GM10266 (cell line): ENCODE measurements around the gene PDE11A.

Experiments
- DNase-seq: peaks from one replicate; pipeline ENCODE4 v3.0.0; 2012; ENCODE audit errors: extremely low spot score
- TF ChIP-seq, protein P1 (sequence below): IDR thresholded peaks from 2 replicates; pipeline ENCODE4 v1.5.1; 2012; ENCODE audit warnings: mild to moderate bottlenecking, low read depth; ENCODE audit not compliant: control insufficient read depth, insufficient read depth; ENCODE audit errors: missing control alignments

The PDE11A gene

DNA sequence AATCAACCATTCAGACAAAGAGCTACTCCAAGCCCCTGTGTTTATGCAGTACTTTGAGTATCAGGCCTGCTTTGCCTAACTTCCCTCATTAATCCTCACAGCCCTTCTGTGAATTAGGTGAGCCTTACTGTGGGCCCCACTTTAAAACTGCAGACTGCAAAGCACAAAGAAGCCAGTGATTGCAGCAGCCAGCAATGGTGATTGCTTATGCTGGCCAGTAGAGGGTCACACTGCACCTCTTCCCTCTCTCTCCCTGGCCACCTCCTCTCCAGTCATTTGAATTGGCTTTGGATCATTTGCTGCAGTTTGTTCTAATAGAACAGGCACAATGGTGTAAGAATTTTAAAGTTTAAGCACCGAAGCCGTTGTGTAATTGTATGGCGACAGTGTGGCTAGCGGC, 450.1 kb downstream of the PDE11A start:
- TF ChIP-seq, protein P1, sequence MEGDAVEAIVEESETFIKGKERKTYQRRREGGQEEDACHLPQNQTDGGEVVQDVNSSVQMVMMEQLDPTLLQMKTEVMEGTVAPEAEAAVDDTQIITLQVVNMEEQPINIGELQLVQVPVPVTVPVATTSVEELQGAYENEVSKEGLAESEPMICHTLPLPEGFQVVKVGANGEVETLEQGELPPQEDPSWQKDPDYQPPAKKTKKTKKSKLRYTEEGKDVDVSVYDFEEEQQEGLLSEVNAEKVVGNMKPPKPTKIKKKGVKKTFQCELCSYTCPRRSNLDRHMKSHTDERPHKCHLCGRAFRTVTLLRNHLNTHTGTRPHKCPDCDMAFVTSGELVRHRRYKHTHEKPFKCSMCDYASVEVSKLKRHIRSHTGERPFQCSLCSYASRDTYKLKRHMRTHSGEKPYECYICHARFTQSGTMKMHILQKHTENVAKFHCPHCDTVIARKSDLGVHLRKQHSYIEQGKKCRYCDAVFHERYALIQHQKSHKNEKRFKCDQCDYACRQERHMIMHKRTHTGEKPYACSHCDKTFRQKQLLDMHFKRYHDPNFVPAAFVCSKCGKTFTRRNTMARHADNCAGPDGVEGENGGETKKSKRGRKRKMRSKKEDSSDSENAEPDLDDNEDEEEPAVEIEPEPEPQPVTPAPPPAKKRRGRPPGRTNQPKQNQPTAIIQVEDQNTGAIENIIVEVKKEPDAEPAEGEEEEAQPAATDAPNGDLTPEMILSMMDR, result no peak
- DNase-seq, result no peak

DNA sequence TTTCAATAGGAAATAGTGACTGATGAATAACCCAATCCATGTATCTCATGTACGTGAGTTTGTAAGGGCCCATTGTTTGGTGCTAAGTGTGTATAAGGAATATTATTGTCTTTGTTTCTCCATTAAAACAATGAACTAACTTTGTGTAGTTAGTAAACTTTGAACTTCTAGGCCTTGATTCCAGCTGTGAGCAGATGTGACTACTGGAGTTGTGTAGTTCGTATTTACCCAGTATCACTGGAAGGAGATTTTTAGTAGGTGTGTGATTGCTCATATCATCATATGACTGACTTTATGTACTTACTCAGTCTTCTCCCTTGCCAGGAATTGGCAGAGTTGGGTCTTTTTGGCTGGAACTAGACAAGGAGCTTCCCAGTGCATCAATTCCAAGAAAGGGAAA, 452.6 kb downstream of the PDE11A start:
- no peak for DNase-seq
- TF ChIP-seq, protein P1, result no peak

DNA sequence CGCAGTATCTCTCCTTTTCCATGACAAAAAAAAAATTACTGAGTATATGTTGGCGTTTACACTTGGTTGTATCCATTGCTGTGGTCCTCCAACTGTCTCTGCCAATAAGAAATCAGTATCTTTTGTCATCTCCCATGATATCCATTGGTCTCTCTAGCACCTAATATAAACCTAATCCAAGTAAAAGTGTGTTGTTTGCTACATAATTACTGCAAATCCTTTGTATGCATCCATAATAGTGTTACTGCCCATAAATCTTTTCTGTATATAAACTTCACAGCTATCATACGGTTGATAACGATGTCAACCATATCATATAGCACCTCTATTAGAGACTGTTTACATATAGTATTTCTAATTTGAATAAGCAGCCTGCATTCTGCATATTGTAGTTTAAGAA, 453.1 kb downstream of the PDE11A start:
- no peak for DNase-seq
- TF ChIP-seq, protein P1, result no peak

DNA sequence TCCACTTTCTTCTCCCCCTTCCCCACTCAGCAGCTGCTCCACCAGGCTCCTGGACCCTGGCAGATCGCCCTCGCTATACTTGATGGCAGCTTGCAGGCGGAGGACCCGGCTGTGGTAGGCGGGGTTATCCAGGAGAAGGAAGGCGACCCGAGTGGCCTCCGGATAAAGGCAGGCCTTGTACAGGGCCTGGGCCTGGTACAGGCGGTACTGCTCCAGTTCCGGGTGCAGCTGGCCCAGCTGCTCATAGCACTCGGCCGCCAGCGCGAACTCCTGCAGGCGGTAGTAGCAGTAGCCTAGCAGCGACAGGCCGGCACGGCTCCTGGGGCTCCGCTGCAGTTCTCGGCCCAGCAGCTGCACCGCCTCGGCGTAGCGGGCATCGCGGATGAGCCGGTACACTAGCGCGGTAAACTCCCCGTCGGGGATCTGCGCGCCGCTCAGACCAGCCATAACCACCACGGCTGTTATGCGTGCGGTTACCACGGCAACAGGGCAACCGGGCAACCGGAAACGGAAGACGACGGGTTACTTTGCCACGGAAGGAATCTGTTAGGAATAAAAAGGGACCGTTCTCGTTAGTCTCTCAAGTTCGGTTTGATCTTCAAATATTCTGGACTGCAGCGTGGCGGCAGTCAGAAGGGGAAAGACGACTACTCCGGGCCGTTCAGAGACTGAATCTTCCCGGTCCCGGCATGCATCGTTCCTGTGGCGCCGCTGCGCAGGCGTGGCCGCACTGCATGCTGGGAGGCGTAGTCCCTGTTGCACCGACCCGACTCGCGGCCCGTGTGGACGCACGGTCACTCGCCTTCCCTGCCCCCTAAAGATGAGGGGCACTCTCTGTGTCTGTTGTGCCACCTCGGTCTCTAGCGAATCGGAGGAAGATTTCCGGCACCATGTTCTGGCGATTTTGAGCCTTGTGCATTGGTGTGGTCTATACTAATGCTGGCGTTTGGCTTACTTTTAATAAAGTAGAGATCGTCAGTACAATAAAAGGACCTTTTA, 454.0 kb downstream of the PDE11A start:
- peak; percentile 84 for DNase-seq
- TF ChIP-seq, protein P1, result no peak

DNA sequence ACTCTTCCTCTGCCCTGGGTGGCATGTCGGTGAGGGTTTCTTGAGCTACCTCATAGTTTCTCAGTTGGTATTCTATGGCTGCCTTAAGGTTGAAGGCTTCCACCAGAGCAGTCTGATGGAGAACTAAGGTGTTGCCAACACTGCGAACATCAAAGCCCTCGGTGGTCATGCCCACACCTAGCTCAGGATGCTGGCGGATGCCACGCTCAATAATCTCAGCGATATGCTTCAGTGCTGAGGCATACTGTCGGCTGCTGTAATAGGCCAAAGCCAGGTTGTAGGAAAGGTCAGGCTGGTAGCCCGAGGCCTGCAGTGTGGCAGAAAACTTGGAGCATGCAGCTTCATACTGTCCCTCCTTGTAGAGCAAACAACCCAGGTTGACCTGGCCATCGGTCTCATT, 454.7 kb downstream of the PDE11A start:
- TF ChIP-seq, protein P1, result no peak
- no peak for DNase-seq

DNA sequence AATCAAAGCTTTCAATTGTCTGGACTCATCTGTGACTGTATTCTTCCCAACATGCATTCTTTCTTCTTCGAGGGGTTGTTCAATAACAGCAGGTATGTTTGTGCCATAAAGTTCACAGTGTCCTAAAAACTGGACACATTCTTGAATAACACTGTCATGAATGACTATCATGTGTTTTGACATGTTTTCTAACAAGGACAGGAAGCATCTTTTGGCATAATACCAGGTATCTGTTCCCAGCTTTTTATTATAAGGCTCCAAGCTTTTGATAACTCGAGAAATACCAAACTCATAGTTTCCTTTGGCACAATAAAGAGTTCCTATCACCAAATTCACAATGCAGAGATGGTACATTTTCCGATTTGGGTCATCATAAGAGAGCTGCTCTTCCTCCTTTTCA, 455.8 kb downstream of the PDE11A start:
- TF ChIP-seq, protein P1, result no peak
- no peak for DNase-seq

DNA sequence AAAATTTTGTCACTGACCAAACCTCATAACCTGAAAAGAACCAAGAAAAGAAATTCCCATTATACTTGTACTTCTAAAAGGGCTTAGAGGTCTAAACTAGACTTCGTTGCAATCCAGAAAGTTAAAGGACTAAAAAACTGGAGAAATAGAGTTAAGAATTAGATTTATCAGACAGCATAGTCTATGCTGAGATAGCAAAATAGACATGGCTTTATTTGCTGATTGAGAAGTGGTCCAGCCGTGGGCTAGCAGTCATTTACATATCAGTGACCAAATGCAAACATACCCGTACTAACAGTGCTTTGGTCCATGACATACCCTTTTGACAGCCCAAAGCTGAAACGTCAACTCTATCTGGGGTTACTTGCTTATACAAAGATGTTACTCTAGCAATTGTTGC, 456.5 kb downstream of the PDE11A start:
- DNase-seq, result no peak
- TF ChIP-seq, protein P1, result no peak
